C4-2B (cell line): ENCODE data around the gene HNRNPK.

ENCODE experiments used
- CTCF ChIP-seq: fragments of 450-650 bp; conservative IDR thresholded peaks from 2 replicates; pipeline ENCODE4 v1.5.1; 2017; ENCODE audit warnings: mild to moderate bottlenecking
- ZFX ChIP-seq: fragments of 450-650 bp; IDR thresholded peaks from 2 replicates; pipeline ENCODE4 v1.6.1; 2017

GRCh38 chr9:83927591-83927990 lies 52.4 kb downstream of the HNRNPK start:
- TF ChIP-seq CTCF (no peak), ZFX (no peak)
